A549 treated with dexamethasone at 1 μM for 4 hours (cell line): ENCODE results near the gene DNAJC3. TPM values are rescaled to one million over a fixed set of nuclear protein-coding genes. Genes with fewer than 3 reads are reported as not detected.

Experiments used
- total RNA-seq: library from RNA; stranded (reverse); fragments of 200-300 nt; extraction: Qiagen RNA extraction; gene quantifications from 5 replicates; pipeline ENCODE4 v1.2.3, GENCODE V29; 2022

The DNAJC3 gene, protein sequence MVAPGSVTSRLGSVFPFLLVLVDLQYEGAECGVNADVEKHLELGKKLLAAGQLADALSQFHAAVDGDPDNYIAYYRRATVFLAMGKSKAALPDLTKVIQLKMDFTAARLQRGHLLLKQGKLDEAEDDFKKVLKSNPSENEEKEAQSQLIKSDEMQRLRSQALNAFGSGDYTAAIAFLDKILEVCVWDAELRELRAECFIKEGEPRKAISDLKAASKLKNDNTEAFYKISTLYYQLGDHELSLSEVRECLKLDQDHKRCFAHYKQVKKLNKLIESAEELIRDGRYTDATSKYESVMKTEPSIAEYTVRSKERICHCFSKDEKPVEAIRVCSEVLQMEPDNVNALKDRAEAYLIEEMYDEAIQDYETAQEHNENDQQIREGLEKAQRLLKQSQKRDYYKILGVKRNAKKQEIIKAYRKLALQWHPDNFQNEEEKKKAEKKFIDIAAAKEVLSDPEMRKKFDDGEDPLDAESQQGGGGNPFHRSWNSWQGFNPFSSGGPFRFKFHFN
- 12.6 to 16.6 TPM (median 14.4 TPM) in 5 replicates for total RNA-seq

DNA sequence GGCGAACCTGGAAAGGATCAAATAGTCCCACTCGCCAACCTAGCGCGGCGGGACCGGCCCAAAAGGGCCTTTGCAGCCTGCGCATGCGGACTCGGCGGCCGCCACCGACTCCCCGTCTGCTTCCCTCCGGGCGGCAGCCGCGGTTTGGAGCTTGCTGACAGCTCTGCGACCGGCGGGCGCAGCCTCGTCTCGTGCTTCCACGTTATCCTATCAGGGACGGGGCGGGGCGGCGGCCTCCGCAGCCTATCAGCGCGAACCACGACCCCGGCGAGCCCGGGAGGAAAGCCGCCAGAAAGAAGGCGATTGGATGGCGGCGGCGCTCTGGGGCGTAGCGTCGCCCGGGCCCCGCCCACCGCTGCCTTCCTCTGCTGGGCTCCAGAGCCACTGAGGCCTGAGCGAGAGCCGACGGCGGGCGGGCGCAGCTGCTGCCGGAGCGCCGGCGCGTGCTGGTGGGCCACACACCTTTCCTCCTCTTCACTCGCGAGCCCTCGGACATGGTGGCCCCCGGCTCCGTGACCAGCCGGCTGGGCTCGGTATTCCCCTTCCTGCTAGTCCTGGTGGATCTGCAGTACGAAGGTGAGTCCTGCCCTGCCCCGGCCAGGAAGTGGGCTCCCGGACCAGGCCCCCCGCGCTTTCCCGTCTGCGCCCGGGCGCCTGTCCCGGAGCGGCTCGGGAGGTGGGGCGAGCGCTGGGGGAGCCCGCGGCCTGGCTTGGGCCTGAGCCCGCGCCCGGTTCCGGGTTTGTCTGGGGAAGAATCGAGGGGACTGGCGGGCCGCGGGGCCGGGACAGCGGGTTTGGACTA is at the start of gene DNAJC3:
Gene DNAJC3 (plus strand): TSS at position 378 of the 802 bp plus-strand sequence. CDS start 117 bp downstream, at position 495.

DNA sequence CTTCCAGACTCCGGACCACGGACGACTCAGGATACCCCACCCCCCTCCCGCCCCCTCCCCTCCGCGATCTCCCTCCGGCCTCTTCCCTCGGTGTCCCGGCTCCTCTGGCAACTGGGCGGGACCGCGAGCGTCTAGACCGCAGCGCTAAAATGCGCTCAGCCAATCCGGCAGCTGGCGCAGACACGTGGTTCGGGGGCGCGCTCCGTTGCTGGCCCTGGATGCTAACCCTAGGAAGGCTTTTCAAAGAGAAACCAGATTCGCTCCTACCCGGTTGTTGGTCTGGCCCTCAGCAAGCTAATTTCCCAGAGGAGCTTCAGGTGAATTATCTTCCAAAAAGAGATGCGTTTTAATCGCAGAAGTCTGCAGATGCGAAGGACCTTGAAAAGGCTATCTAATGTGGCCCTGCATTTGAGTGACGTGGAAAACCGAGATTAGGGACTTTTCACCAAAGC is 32.3 kb upstream of the DNAJC3 start, which contains the start of gene DZIP1:
Gene DZIP1 (minus strand): TSS at position 106 of the 452 bp plus-strand sequence. CDS start 2,677 bp downstream, outside the sequence.

Other genes starting within 250 kb of the DNAJC3 start
- 0.13 to 0.27 TPM (median 0.18 TPM) in 4 of 5 replicates, not detected in the other for gene CLDN10, start 124.4 kb upstream of the DNAJC3 start, total RNA-seq
- gene DZIP1, start 32.4 kb upstream of the DNAJC3 start, total RNA-seq, result 10.8 to 14.9 TPM (median 13.0 TPM) in 5 replicates